Rectal smooth muscle tissue (tissue), 1 donor: ENCODE measurements around the gene POP7.

ENCODE experiments used
- H3K27ac ChIP-seq: one replicate; pipeline ENCODE4 v1.7.0; 2013; ENCODE audit warnings: low read depth, low read length, inconsistent platforms
- H3K27me3 ChIP-seq: one replicate; pipeline ENCODE4 v1.7.0; 2013; ENCODE audit warnings: low read length; ENCODE audit not compliant: control insufficient read depth, insufficient read depth
- H3K36me3 ChIP-seq: one replicate; pipeline ENCODE4 v1.7.0; 2013; ENCODE audit warnings: low read length; ENCODE audit not compliant: control insufficient read depth, insufficient read depth
- H3K4me1 ChIP-seq: one replicate; pipeline ENCODE4 v1.7.0; 2013; ENCODE audit warnings: low read length; ENCODE audit not compliant: control insufficient read depth, insufficient read depth
- H3K4me3 ChIP-seq: one replicate; pipeline ENCODE4 v1.7.0; 2013; ENCODE audit warnings: low read length
- H3K9ac ChIP-seq: one replicate; pipeline ENCODE4 v1.7.0; 2013; ENCODE audit warnings: low read length

The POP7 gene

GRCh38 chr7:100726996-100727761 lies 21.3 kb downstream of the POP7 start:
- H3K4me3 ChIP-seq, result no peak overlapping the region
- H3K27ac ChIP-seq, result peak overlapping the region; percentile 32
- peaks cover 4% of the 10 kb centered on the region for H3K27me3 ChIP-seq
- H3K36me3 ChIP-seq, result no peaks in the 10 kb centered on the region
- H3K4me1 ChIP-seq, result no peaks in the 10 kb centered on the region
- H3K9ac ChIP-seq, result no peak overlapping the region

GRCh38 chr7:100728196-100728595 lies 22.3 kb downstream of the POP7 start:
- H3K4me3 ChIP-seq, result no peak overlapping the region
- H3K36me3 ChIP-seq, result no peaks in the 10 kb centered on the region
- H3K4me1 ChIP-seq, result no peaks in the 10 kb centered on the region
- no peak overlapping the region for H3K27ac ChIP-seq
- H3K9ac ChIP-seq, result no peak overlapping the region
- H3K27me3 ChIP-seq, result peaks cover 4% of the 10 kb centered on the region

- Histone ChIP-seq H3K27ac (no peak overlapping the region), H3K27me3 (peaks cover 4% of the 10 kb centered on the region), H3K4me1 (no peaks in the 10 kb centered on the region), H3K9ac (no peak overlapping the region), H3K36me3 (no peaks in the 10 kb centered on the region), H3K4me3 (no peak overlapping the region)
Observed at GRCh38 chr7:100730136-100730800, 24.3 kb downstream of the POP7 start.

- no peak overlapping the region for H3K27ac ChIP-seq
- no peaks in the 10 kb centered on the region for H3K4me1 ChIP-seq
- H3K9ac ChIP-seq, result no peak overlapping the region
- H3K27me3 ChIP-seq, result peaks cover 4% of the 10 kb centered on the region
- H3K4me3 ChIP-seq, result no peak overlapping the region
- H3K36me3 ChIP-seq, result no peaks in the 10 kb centered on the region
Observed at GRCh38 chr7:100731937-100732636, 26.2 kb downstream of the POP7 start.

- H3K9ac ChIP-seq, result no peak overlapping the region
- H3K36me3 ChIP-seq, result no peaks in the 10 kb centered on the region
- no peak overlapping the region for H3K4me3 ChIP-seq
- H3K4me1 ChIP-seq, result no peaks in the 10 kb centered on the region
- no peaks in the 10 kb centered on the region for H3K27me3 ChIP-seq
- H3K27ac ChIP-seq, result no peak overlapping the region
Observed at GRCh38 chr7:100735730-100736129, 29.8 kb downstream of the POP7 start.

- no peak overlapping the region for H3K27ac ChIP-seq
- H3K4me3 ChIP-seq, result no peak overlapping the region
- no peaks in the 10 kb centered on the region for H3K27me3 ChIP-seq
- no peak overlapping the region for H3K9ac ChIP-seq
- H3K36me3 ChIP-seq, result no peaks in the 10 kb centered on the region
- no peaks in the 10 kb centered on the region for H3K4me1 ChIP-seq
Observed at GRCh38 chr7:100736671-100737070, 30.8 kb downstream of the POP7 start.

- no peaks in the 10 kb centered on the region for H3K36me3 ChIP-seq
- no peak overlapping the region for H3K9ac ChIP-seq
- no peak overlapping the region for H3K4me3 ChIP-seq
- H3K27ac ChIP-seq, result no peak overlapping the region
- no peaks in the 10 kb centered on the region for H3K27me3 ChIP-seq
- no peaks in the 10 kb centered on the region for H3K4me1 ChIP-seq
Observed at GRCh38 chr7:100739934-100740333, 34.0 kb downstream of the POP7 start.

GRCh38 chr7:100744605-100745004 lies 38.7 kb downstream of the POP7 start:
- no peaks in the 10 kb centered on the region for H3K36me3 ChIP-seq
- H3K27me3 ChIP-seq, result no peaks in the 10 kb centered on the region
- H3K4me1 ChIP-seq, result no peaks in the 10 kb centered on the region
- no peak overlapping the region for H3K27ac ChIP-seq
- no peak overlapping the region for H3K9ac ChIP-seq
- H3K4me3 ChIP-seq, result no peak overlapping the region

GRCh38 chr7:100745184-100745583 lies 39.3 kb downstream of the POP7 start:
- Histone ChIP-seq H3K27me3 (no peaks in the 10 kb centered on the region), H3K4me1 (no peaks in the 10 kb centered on the region), H3K9ac (no peak overlapping the region), H3K36me3 (no peaks in the 10 kb centered on the region), H3K4me3 (peak overlapping the region; percentile 47), H3K27ac (no peak overlapping the region)

- peaks cover 2% of the 10 kb centered on the region for H3K27me3 ChIP-seq
- no peaks in the 10 kb centered on the region for H3K4me1 ChIP-seq
- H3K36me3 ChIP-seq, result no peaks in the 10 kb centered on the region
- H3K27ac ChIP-seq, result no peak overlapping the region
- H3K4me3 ChIP-seq, result no peak overlapping the region
- no peak overlapping the region for H3K9ac ChIP-seq
Observed at GRCh38 chr7:100752994-100753393, 47.1 kb downstream of the POP7 start.

GRCh38 chr7:100753750-100754149 lies 47.8 kb downstream of the POP7 start:
- H3K27me3 ChIP-seq, result peaks cover 2% of the 10 kb centered on the region
- no peak overlapping the region for H3K27ac ChIP-seq
- no peaks in the 10 kb centered on the region for H3K4me1 ChIP-seq
- no peak overlapping the region for H3K4me3 ChIP-seq
- no peaks in the 10 kb centered on the region for H3K36me3 ChIP-seq
- no peak overlapping the region for H3K9ac ChIP-seq
